Adipose tissue (tissue), 3 donors: Measurements from ENCODE around the gene ACP5. TPM values are rescaled to one million over a fixed set of nuclear protein-coding genes. Genes with fewer than 3 reads are reported as not detected.

Experiments used
- polyA plus RNA-seq, 3 donors: library from polyadenylated mRNA; stranded (reverse); fragments of 200-250 nt; gene quantifications; one replicate each; pipeline ENCODE4 v1.2.3, GENCODE V29; 2013
- donor health status: healthy with polysubstance abuse.
- donor health status: Bipolar disorder and iron deficiency.
- donor health status: healthy.

ACP5 gene
- polyA plus RNA-seq, 3 donors, result 9.7 to 19.6 (median 9.9) TPM

Other genes with a start within 250 kb of the ACP5 start
- gene RAB3D, start 238.0 kb downstream of the ACP5 start, polyA plus RNA-seq, result 10 to 100 TPM in 2 of 3 donors, 1 to 10 TPM in 1; 4.6 to 29.6 (median 10.3) TPM
- 10 to 100 TPM; 61.4 to 97.8 (median 69.7) TPM for gene TMEM205, start 231.4 kb downstream of the ACP5 start, polyA plus RNA-seq
- 10 to 100 TPM; 15.8 to 43.5 (median 20.9) TPM for gene CCDC159, start 231.1 kb downstream of the ACP5 start, polyA plus RNA-seq
- 10 to 100 TPM in 2 of 3 donors, 1 to 10 TPM in 1; 5.9 to 18.3 (median 17.9) TPM for gene PLPPR2, start 222.2 kb downstream of the ACP5 start, polyA plus RNA-seq
- 1 to 10 TPM; 1.4 to 2.4 (median 2.1) TPM for gene SWSAP1, start 203.0 kb downstream of the ACP5 start, polyA plus RNA-seq
- gene EPOR, start 193.3 kb downstream of the ACP5 start, polyA plus RNA-seq, result 10 to 100 TPM in 1 of 3 donors, 1 to 10 TPM in 2; 8.0 to 10.5 (median 8.7) TPM
- gene RGL3, start 158.3 kb downstream of the ACP5 start, polyA plus RNA-seq, result 10 to 100 TPM; 12.9 to 30.4 (median 23.6) TPM
- gene ODAD3, start 142.5 kb downstream of the ACP5 start, polyA plus RNA-seq, result under 1 TPM in 2 of 3 donors, not detected in 1; 0.15 to 0.30 TPM
- 100 to 1,000 TPM; 111 to 154 (median 149) TPM for gene PRKCSH, start 142.0 kb downstream of the ACP5 start, polyA plus RNA-seq
- gene ELAVL3, start 96.6 kb downstream of the ACP5 start, polyA plus RNA-seq, result under 1 TPM in 1 of 3 donors, not detected in 2; 0.03 TPM
- 1 to 10 TPM; 5.8 to 8.0 (median 6.5) TPM for gene ZNF653, start 71.8 kb downstream of the ACP5 start, polyA plus RNA-seq
- gene ECSIT, start 48.5 kb downstream of the ACP5 start, polyA plus RNA-seq, result 10 to 100 TPM; 48.1 to 56.4 (median 50.4) TPM
- gene CNN1, start 38.8 kb downstream of the ACP5 start, polyA plus RNA-seq, result 10 to 100 TPM in 2 of 3 donors, 1 to 10 TPM in 1; 4.3 to 39.0 (median 21.4) TPM
- gene ELOF1, start 18.4 kb downstream of the ACP5 start, polyA plus RNA-seq, result 10 to 100 TPM; 52.6 to 55.2 (median 55.1) TPM
- 1 to 10 TPM; 1.7 to 5.7 (median 2.4) TPM for gene ZNF627, start 19.8 kb upstream of the ACP5 start, polyA plus RNA-seq
- gene ZNF823, start 161.3 kb upstream of the ACP5 start, polyA plus RNA-seq, result 1 to 10 TPM; 1.4 to 2.8 (median 2.1) TPM
- gene ZNF441, start 189.4 kb upstream of the ACP5 start, polyA plus RNA-seq, result 1 to 10 TPM; 1.2 to 2.4 (median 1.9) TPM
- 1 to 10 TPM in 1 of 3 donors, under 1 TPM in 2; 0.22 to 1.0 (median 0.58) TPM for gene ZNF491, start 220.9 kb upstream of the ACP5 start, polyA plus RNA-seq
- gene ZNF440, start 236.6 kb upstream of the ACP5 start, polyA plus RNA-seq, result 1 to 10 TPM; 1.8 to 4.2 (median 2.6) TPM